LHCN-M2 (cell line): Measurements from ENCODE around the gene SKIDA1. TPM values are rescaled to one million over a fixed set of nuclear protein-coding genes. Genes with fewer than 3 reads are reported as not detected.
A peak's percentile ranks its signal among the peaks of the same experiment; 100 is the strongest.

ENCODE experiments used
- DNase-seq: peaks from one replicate; pipeline ENCODE4 v3.0.0-alpha.2; 2012; ENCODE audit warnings: low read depth
- total RNA-seq: library from RNA; depleted of rRNA; stranded (reverse); fragments of >200 nt; gene quantifications from 2 replicates; pipeline ENCODE4 v1.2.3, GENCODE V29; 2014

SKIDA1 gene
- total RNA-seq, 1 experiment from 2014 or later: 0.63 TPM

- DNase-seq: no peak
Measured at GRCh38 chr10:21502348-21502740, 23.1 kb downstream of the SKIDA1 start.

- no peak for DNase-seq
Measured at GRCh38 chr10:21501731-21502347, 23.6 kb downstream of the SKIDA1 start.

- DNase-seq: no peak
Measured at GRCh38 chr10:21501091-21501490, 24.4 kb downstream of the SKIDA1 start.

- DNase-seq: no peak
Measured at GRCh38 chr10:21500578-21500910, 24.9 kb downstream of the SKIDA1 start.

- DNase-seq: no peak
Measured at GRCh38 chr10:21499701-21500577, 25.5 kb downstream of the SKIDA1 start.

GRCh38 chr10:21498986-21499385 lies 26.5 kb downstream of the SKIDA1 start:
- DNase-seq: no peak

- DNase-seq: no peak
Measured at GRCh38 chr10:21498377-21498776, 27.1 kb downstream of the SKIDA1 start.

- peak; percentile 64 for DNase-seq
Measured at GRCh38 chr10:21497177-21497807, 28.2 kb downstream of the SKIDA1 start.

GRCh38 chr10:21496343-21497176 lies 28.9 kb downstream of the SKIDA1 start:
- DNase-seq: peak; percentile 39

- DNase-seq: peak; percentile 71
Measured at GRCh38 chr10:21495752-21496342, 29.6 kb downstream of the SKIDA1 start.

- no peak for DNase-seq
Measured at GRCh38 chr10:21495002-21495751, 30.3 kb downstream of the SKIDA1 start.

GRCh38 chr10:21494191-21495001 lies 31.1 kb downstream of the SKIDA1 start:
- DNase-seq: peak; percentile 14

- no peak for DNase-seq
Measured at GRCh38 chr10:21493784-21494183, 31.7 kb downstream of the SKIDA1 start.

GRCh38 chr10:21492421-21492820 lies 33.1 kb downstream of the SKIDA1 start:
- no peak for DNase-seq

- no peak for DNase-seq
Measured at GRCh38 chr10:21490711-21491105, 34.8 kb downstream of the SKIDA1 start.

GRCh38 chr10:21490028-21490710 lies 35.3 kb downstream of the SKIDA1 start:
- no peak for DNase-seq

- no peak for DNase-seq
Measured at GRCh38 chr10:21488957-21489446, 36.5 kb downstream of the SKIDA1 start.

GRCh38 chr10:21488246-21488956 lies 37.1 kb downstream of the SKIDA1 start:
- peak; percentile 26 for DNase-seq
